Measurements from ENCODE around the gene EPB41L4B.

Gene EPB41L4B

DNA sequence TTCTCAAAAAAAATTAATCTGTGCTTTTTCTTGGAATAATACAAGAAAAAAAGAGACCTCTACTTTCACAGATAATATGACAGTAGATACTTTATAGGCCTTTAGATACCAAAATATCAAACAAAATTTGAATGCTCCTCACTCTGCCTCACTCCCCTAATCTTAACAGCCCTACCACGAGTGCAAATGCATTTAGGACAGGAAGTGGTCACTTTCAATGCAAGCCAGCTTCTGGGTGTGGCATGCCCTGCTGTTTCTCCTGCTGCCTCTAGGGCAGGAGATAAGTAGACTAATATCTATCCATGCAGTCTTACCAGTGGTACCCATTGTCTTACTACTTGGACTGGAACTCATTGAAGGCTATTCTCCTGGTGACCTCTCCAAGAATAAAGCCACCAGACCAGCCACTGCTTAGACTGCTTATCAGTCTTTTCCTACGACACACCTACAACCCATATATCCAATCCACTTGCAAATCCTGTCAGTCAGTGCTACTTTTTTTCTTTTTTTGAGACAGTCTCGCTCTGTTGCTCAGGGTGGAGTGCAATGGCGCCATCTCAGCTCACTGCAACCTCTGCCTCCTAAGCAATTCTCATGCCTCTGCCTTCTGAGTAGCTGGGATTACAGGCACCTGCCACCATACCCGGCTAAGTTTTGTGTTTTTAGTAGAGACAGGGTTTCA lies 176.8 kb downstream of the EPB41L4B start:
- ATAC-seq = peak; percentile 93
- no peak for TF ChIP-seq ARNTL (CRISPR knock-in tag; IDR thresholded peaks at IDR 0.05; ENCODE audit: borderline replicate concordance, low read depth)
- TF ChIP-seq TSHZ2 (CRISPR knock-in tag; IDR thresholded peaks at IDR 0.05) = no peak
- TF ChIP-seq, protein P1, sequence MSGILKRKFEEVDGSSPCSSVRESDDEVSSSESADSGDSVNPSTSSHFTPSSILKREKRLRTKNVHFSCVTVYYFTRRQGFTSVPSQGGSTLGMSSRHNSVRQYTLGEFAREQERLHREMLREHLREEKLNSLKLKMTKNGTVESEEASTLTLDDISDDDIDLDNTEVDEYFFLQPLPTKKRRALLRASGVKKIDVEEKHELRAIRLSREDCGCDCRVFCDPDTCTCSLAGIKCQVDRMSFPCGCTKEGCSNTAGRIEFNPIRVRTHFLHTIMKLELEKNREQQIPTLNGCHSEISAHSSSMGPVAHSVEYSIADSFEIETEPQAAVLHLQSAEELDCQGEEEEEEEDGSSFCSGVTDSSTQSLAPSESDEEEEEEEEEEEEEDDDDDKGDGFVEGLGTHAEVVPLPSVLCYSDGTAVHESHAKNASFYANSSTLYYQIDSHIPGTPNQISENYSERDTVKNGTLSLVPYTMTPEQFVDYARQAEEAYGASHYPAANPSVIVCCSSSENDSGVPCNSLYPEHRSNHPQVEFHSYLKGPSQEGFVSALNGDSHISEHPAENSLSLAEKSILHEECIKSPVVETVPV (CRISPR knock-in tag; IDR thresholded peaks at IDR 0.05) = no peak
- no peak for TF ChIP-seq ESRRG (CRISPR knock-in tag; IDR thresholded peaks at IDR 0.05)
- no peak for TF ChIP-seq CREB5 (CRISPR knock-in tag; IDR thresholded peaks at IDR 0.05; ENCODE audit: low read depth)
- no peak for TF ChIP-seq TCF4 (CRISPR knock-in tag; IDR thresholded peaks at IDR 0.05; ENCODE audit: borderline replicate concordance)
- no peak for TF ChIP-seq ISL1 (CRISPR knock-in tag; IDR thresholded peaks at IDR 0.05)
- TF ChIP-seq ZFP30 (CRISPR knock-in tag; IDR thresholded peaks at IDR 0.05) = no peak

- ATAC-seq = no peak
- TF ChIP-seq ZFP3 (CRISPR knock-in tag; IDR thresholded peaks at IDR 0.05) (no peak), ZC3H10 (CRISPR knock-in tag; IDR thresholded peaks at IDR 0.05) (no peak), TOX (CRISPR knock-in tag; IDR thresholded peaks at IDR 0.05; ENCODE audit: borderline replicate concordance) (no peak), ISL1 (CRISPR knock-in tag; IDR thresholded peaks at IDR 0.05) (no peak), ZFP30 (CRISPR knock-in tag; IDR thresholded peaks at IDR 0.05) (no peak), CREB5 (CRISPR knock-in tag; IDR thresholded peaks at IDR 0.05; ENCODE audit: low read depth) (no peak), BACH2 (CRISPR knock-in tag; IDR thresholded peaks at IDR 0.05; ENCODE audit: borderline replicate concordance) (no peak), GLIS3 (CRISPR knock-in tag; IDR thresholded peaks at IDR 0.05) (no peak), OSR1 (CRISPR knock-in tag; IDR thresholded peaks at IDR 0.05) (no peak), RARB (CRISPR knock-in tag; IDR thresholded peaks at IDR 0.05) (no peak), POU6F1 (CRISPR knock-in tag; IDR thresholded peaks at IDR 0.05; ENCODE audit: borderline replicate concordance, low read depth) (no peak)
These were observed 179.5 kb downstream of the EPB41L4B start for GRCh38 chr9:109141375-109141774.

DNA sequence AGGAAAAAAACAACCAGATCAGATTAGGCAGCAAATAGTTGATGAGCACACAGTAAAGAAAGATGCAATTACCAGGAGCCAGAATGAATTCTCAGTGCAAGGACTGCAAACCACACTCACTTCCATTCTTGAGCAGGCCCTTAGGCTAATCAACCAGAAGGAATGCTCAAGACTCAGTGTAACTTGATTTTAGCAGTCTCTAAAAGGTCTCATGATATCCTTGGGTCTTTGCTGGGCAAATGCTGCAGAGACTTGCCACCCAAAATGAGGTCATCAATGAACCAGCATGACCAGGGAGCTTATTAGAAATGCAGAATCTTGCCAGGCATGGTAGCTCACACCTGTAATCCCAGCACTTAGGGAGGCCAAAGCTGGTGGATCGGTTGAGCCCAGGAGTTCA lies 181.0 kb downstream of the EPB41L4B start:
- no peak for ATAC-seq
- no peak for TF ChIP-seq PPARA (CRISPR knock-in tag; IDR thresholded peaks at IDR 0.05; ENCODE audit: borderline replicate concordance)
- no peak for TF ChIP-seq BACH2 (CRISPR knock-in tag; IDR thresholded peaks at IDR 0.05; ENCODE audit: borderline replicate concordance)
- TF ChIP-seq POU6F1 (CRISPR knock-in tag; IDR thresholded peaks at IDR 0.05; ENCODE audit: borderline replicate concordance, low read depth) = no peak
- TF ChIP-seq OSR1 (CRISPR knock-in tag; IDR thresholded peaks at IDR 0.05) = no peak
- TF ChIP-seq ZNF565 (CRISPR knock-in tag; conservative IDR thresholded peaks at IDR 0.05; ENCODE audit: low read depth) = no peak
- TF ChIP-seq ZNF70 (CRISPR knock-in tag; IDR thresholded peaks at IDR 0.05) = no peak
- TF ChIP-seq, protein P2, sequence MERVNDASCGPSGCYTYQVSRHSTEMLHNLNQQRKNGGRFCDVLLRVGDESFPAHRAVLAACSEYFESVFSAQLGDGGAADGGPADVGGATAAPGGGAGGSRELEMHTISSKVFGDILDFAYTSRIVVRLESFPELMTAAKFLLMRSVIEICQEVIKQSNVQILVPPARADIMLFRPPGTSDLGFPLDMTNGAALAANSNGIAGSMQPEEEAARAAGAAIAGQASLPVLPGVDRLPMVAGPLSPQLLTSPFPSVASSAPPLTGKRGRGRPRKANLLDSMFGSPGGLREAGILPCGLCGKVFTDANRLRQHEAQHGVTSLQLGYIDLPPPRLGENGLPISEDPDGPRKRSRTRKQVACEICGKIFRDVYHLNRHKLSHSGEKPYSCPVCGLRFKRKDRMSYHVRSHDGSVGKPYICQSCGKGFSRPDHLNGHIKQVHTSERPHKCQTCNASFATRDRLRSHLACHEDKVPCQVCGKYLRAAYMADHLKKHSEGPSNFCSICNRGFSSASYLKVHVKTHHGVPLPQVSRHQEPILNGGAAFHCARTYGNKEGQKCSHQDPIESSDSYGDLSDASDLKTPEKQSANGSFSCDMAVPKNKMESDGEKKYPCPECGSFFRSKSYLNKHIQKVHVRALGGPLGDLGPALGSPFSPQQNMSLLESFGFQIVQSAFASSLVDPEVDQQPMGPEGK (CRISPR knock-in tag; IDR thresholded peaks at IDR 0.05; ENCODE audit: borderline replicate concordance) = no peak
- no peak for TF ChIP-seq TCF4 (CRISPR knock-in tag; IDR thresholded peaks at IDR 0.05; ENCODE audit: borderline replicate concordance)
- TF ChIP-seq ZNF8 (CRISPR knock-in tag; IDR thresholded peaks at IDR 0.05) = no peak
- no peak for TF ChIP-seq GLIS3 (CRISPR knock-in tag; IDR thresholded peaks at IDR 0.05)
- TF ChIP-seq TSHZ2 (CRISPR knock-in tag; IDR thresholded peaks at IDR 0.05) = no peak
- TF ChIP-seq SNAI2 (CRISPR knock-in tag; IDR thresholded peaks at IDR 0.05) = no peak
